Ectodermal cell (in vitro differentiated cells): ENCODE data around the gene FOLR2.

Experiments used
- H3K27ac ChIP-seq: 2 replicates; pipeline ENCODE4 v1.7.0; 2013; ENCODE audit warnings: mild to moderate bottlenecking, low read depth, low read length; ENCODE audit not compliant: insufficient read depth, poor library complexity, severe bottlenecking
- H3K27me3 ChIP-seq: 2 replicates; pipeline ENCODE4 v1.7.0; 2013; ENCODE audit warnings: mild to moderate bottlenecking, low read length; ENCODE audit not compliant: insufficient read depth, control insufficient read depth, poor library complexity, severe bottlenecking
- H3K36me3 ChIP-seq: one replicate; pipeline ENCODE4 v1.7.0; 2013; ENCODE audit warnings: low read length; ENCODE audit not compliant: control insufficient read depth, insufficient read depth
- H3K4me1 ChIP-seq: one replicate; pipeline ENCODE4 v1.7.0; 2013; ENCODE audit warnings: low read length; ENCODE audit not compliant: control insufficient read depth, insufficient read depth
- H3K4me3 ChIP-seq: 2 replicates; pipeline ENCODE4 v1.7.0; 2013; ENCODE audit warnings: low read depth, low read length, control low read depth; ENCODE audit not compliant: insufficient read depth
- H3K9me3 ChIP-seq: 2 replicates; pipeline ENCODE4 v1.7.0; 2013; ENCODE audit warnings: mild to moderate bottlenecking, low read length, moderate library complexity; ENCODE audit not compliant: control insufficient read depth
- WGBS, 2 experiments: methylation state at CpG; one replicate each; pipeline ENCODE4 v1.1.7; 2013; ENCODE audit warnings: missing lambda C conversion rate in 2 of 2; 5-methylcytosine and 5-hydroxymethylcytosine counted together

The FOLR2 gene

GRCh38 chr11:72240461-72241290, 24.1 kb downstream of the FOLR2 start:
- H3K36me3 ChIP-seq, result peaks cover 8% of the 10 kb centered on the region
- H3K27ac ChIP-seq, result no peak overlapping the region
- no peaks in the 10 kb centered on the region for H3K9me3 ChIP-seq
- 37 to 38% methylated on average over 44 of the region's 44 CpGs for WGBS, 2 experiments
- peak overlapping the region; percentile 31 for H3K4me3 ChIP-seq
- H3K27me3 ChIP-seq, result peaks cover 73% of the 10 kb centered on the region
- H3K4me1 ChIP-seq, result peaks cover 25% of the 10 kb centered on the region

DNA sequence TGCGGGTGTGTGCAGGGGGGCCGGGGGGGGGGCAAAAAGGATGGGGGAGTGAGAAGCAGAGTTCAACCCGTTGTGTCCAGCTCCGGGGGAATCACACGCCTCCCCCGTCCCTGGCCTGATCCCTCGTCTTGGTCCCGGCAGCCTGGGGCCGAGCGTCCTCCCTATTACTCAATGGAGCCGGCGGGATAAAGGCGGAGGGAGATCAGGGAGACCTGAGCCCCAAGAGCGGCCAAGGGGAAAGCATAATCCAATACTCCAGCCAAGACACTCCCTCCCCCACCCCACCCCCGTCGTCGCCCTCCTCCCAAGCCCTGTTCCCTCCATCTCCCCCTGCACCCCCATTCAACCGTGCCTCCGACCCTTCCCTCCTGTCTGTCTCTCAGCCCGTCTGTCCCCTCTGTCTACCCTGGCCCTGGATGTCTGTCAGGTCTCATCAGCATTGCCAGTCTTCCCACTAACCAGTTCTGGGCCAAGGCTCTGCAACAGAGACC, 24.7 kb downstream of the FOLR2 start:
- H3K9me3 ChIP-seq, result no peaks in the 10 kb centered on the region
- peaks cover 80% of the 10 kb centered on the region for H3K27me3 ChIP-seq
- WGBS, 2 experiments, result 32 to 40% methylated on average over 18 to 20 of the region's 20 CpGs
- peaks cover 25% of the 10 kb centered on the region for H3K4me1 ChIP-seq
- H3K4me3 ChIP-seq, result no peak overlapping the region
- no peak overlapping the region for H3K27ac ChIP-seq
- peaks cover 8% of the 10 kb centered on the region for H3K36me3 ChIP-seq

DNA sequence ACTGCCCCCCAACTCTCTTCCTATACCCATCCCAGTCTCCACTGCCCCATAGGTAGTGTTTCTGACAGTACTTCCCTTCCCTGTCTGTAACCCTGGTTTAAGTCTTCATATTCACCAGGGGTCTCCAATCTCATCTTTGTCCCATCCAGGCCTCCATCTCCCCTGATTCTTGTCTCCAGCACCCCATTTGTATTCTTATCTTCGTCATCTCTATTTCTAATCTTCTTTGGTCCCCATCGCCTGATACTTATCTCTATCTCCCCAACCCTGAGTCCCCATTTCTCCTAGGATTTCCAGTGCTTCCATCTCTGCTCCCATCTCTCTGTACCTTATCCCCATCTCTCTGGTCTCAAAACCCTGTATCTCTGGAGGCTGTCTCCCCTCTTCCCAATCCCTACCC, 25.5 kb downstream of the FOLR2 start:
- WGBS, 2 experiments, result 94 to 97% methylated on average over 2 of the region's 2 CpGs
- peaks cover 25% of the 10 kb centered on the region for H3K4me1 ChIP-seq
- peaks cover 88% of the 10 kb centered on the region for H3K27me3 ChIP-seq
- H3K36me3 ChIP-seq, result peaks cover 6% of the 10 kb centered on the region
- no peak overlapping the region for H3K27ac ChIP-seq
- no peaks in the 10 kb centered on the region for H3K9me3 ChIP-seq
- H3K4me3 ChIP-seq, result no peak overlapping the region

- 18 to 19% methylated on average over 58 of the region's 58 CpGs for WGBS, 2 experiments
- Histone ChIP-seq H3K27ac (no peak overlapping the region), H3K4me3 (peak overlapping the region; percentile 48), H3K27me3 (peaks cover 97% of the 10 kb centered on the region), H3K4me1 (peaks cover 23% of the 10 kb centered on the region), H3K36me3 (no peaks in the 10 kb centered on the region), H3K9me3 (no peaks in the 10 kb centered on the region)
Measured at GRCh38 chr11:72243173-72244059, 26.8 kb downstream of the FOLR2 start.

- Histone ChIP-seq H3K9me3 (no peaks in the 10 kb centered on the region), H3K27me3 (peaks cover 97% of the 10 kb centered on the region), H3K4me1 (peaks cover 18% of the 10 kb centered on the region), H3K27ac (no peak within 1 kb of the TSS), H3K36me3 (no peaks in the 10 kb centered on the region), H3K4me3 (peak within 1 kb of the TSS; percentile 48)
- WGBS, 2 experiments, result 0% methylated on average over 37 of the region's 37 CpGs
Measured at GRCh38 chr11:72244060-72244360, 27.4 kb downstream of the FOLR2 start, which contains the start of gene PHOX2A. Gene PHOX2A, minus strand, starts transcription at chr11:72244176. Its CDS starts 172 bp downstream, at chr11:72244004.

- H3K27ac ChIP-seq, result no peak overlapping the region
Measured at GRCh38 chr11:72244361-72245262, 28.0 kb downstream of the FOLR2 start.

GRCh38 chr11:72245263-72245816, 28.7 kb downstream of the FOLR2 start:
- Histone ChIP-seq H3K4me1 (peaks cover 11% of the 10 kb centered on the region), H3K4me3 (no peak overlapping the region), H3K27ac (no peak overlapping the region), H3K27me3 (peaks cover 84% of the 10 kb centered on the region), H3K36me3 (no peaks in the 10 kb centered on the region), H3K9me3 (no peaks in the 10 kb centered on the region)
- 16 to 17% methylated on average over 19 of the region's 19 CpGs for WGBS, 2 experiments

More at GRCh38 chr11:72244361-72245262, 28.0 kb downstream of the FOLR2 start:
- Histone ChIP-seq H3K36me3 (no peaks in the 10 kb centered on the region), H3K27me3 (peaks cover 91% of the 10 kb centered on the region), H3K9me3 (no peaks in the 10 kb centered on the region), H3K4me3 (peak overlapping the region; percentile 48), H3K4me1 (peaks cover 12% of the 10 kb centered on the region)
- 2% methylated on average over 46 of the region's 46 CpGs for WGBS, 2 experiments

GRCh38 chr11:72247584-72247983, 31.0 kb downstream of the FOLR2 start:
- no peaks in the 10 kb centered on the region for H3K9me3 ChIP-seq
- no peaks in the 10 kb centered on the region for H3K36me3 ChIP-seq
- WGBS, 2 experiments, result 50 to 72% methylated on average over 2 of the region's 2 CpGs
- H3K27ac ChIP-seq, result no peak overlapping the region
- H3K27me3 ChIP-seq, result peaks cover 61% of the 10 kb centered on the region
- no peak overlapping the region for H3K4me3 ChIP-seq
- H3K4me1 ChIP-seq, result peaks cover 11% of the 10 kb centered on the region

GRCh38 chr11:72249961-72250360, 33.4 kb downstream of the FOLR2 start:
- peaks cover 37% of the 10 kb centered on the region for H3K27me3 ChIP-seq
- no peak overlapping the region for H3K27ac ChIP-seq
- 92 to 93% methylated on average over 5 of the region's 5 CpGs for WGBS, 2 experiments
- H3K4me3 ChIP-seq, result no peak overlapping the region
- H3K9me3 ChIP-seq, result peaks cover 2% of the 10 kb centered on the region
- peaks cover 6% of the 10 kb centered on the region for H3K4me1 ChIP-seq
- H3K36me3 ChIP-seq, result no peaks in the 10 kb centered on the region
